ENCODE results near the gene TMEM171. TPM values are rescaled to one million over a fixed set of nuclear protein-coding genes. Genes with fewer than 3 reads are reported as not detected.
A peak's percentile ranks its signal among the peaks of the same experiment; 100 is the strongest.

TMEM171 gene
- total RNA-seq, 2 experiments from 2014 or later: not detected

DNA sequence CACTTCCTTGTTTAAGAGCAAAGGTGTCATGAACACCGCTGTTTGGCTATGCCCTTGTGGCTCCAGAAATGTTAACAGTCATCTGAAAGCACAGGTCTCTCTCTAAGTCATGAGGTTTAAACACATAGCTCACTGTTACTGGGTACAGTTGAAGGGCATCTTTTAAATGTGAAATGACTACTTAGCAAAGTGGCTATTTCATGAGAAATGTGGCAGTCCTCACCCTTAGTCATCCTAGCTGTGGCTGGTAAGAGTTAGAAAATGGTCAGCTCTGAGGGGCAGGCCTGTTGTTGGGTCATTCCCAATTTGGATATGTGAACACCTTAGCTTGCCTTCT is 24.2 kb upstream of the TMEM171 start:
- peak in 2 of 14 experiments; percentile 15 to 47 for DNase-seq
- Mint-ChIP-seq H3K27me3 (peaks cover 40% of the 10 kb centered on the region), H3K4me3 (no peak overlapping the region), H3K9me3 (no peaks in the 10 kb centered on the region), H3K36me3 (ENCODE audit: low read depth) (no peaks in the 10 kb centered on the region), H3K4me1 (ENCODE audit: low read depth) (no peaks in the 10 kb centered on the region), H3K27ac (no peak overlapping the region)
- Histone ChIP-seq H3K4me3 (ENCODE audit: low read length) (no peak overlapping the region), H3K9me3 (ENCODE audit: control insufficient read depth in 1 of 2, insufficient read depth in 1 of 2, low read length in 2 of 2) (no peaks in the 10 kb centered on the region), H3K36me3 (ENCODE audit: insufficient read depth, low read length) (no peaks in the 10 kb centered on the region), H3K27ac (ENCODE audit: low read depth in 1 of 2, low read length in 2 of 2) (no peak overlapping the region), H3K4me1 (ENCODE audit: insufficient read depth, low read length) (no peaks in the 10 kb centered on the region), H3K27me3 (ENCODE audit: control insufficient read depth in 1 of 2, insufficient read depth in 2 of 2, low read length in 2 of 2) (peaks cover 0 to 4% of the 10 kb centered on the region in 2 experiments)
- no peak for ATAC-seq (ENCODE audit: poor library complexity)
- intact Hi-C loops (cut with DNase I, micrococcal nuclease): no loop called here
- TF ChIP-seq, protein P1, sequence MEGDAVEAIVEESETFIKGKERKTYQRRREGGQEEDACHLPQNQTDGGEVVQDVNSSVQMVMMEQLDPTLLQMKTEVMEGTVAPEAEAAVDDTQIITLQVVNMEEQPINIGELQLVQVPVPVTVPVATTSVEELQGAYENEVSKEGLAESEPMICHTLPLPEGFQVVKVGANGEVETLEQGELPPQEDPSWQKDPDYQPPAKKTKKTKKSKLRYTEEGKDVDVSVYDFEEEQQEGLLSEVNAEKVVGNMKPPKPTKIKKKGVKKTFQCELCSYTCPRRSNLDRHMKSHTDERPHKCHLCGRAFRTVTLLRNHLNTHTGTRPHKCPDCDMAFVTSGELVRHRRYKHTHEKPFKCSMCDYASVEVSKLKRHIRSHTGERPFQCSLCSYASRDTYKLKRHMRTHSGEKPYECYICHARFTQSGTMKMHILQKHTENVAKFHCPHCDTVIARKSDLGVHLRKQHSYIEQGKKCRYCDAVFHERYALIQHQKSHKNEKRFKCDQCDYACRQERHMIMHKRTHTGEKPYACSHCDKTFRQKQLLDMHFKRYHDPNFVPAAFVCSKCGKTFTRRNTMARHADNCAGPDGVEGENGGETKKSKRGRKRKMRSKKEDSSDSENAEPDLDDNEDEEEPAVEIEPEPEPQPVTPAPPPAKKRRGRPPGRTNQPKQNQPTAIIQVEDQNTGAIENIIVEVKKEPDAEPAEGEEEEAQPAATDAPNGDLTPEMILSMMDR (IDR thresholded peaks at IDR 0.05): no peak
- ChIA-PET POLR2A (no interaction called here), CTCF (no interaction called here)

DNA sequence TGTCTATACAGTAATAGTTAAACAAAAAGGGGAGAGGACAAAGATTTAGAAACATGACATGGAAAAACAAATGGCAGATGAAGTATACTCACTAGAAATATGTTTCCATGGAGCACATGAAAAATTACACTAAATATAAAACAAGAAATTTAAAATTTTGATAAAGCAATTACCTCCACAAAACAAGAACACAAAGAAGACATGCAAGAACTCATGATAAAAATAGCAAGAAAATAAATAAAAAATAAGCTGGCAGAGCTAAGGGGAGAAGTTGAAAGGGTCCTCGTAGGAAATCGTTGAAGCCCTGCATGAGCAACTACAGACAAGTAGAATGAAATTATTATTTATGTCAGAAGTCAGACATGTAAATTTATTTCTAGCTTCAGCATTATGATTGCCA is 22.6 kb upstream of the TMEM171 start:
- H3K27ac Mint-ChIP-seq: no peak overlapping the region
- H3K4me3 ChIP-seq (ENCODE audit: low read length): no peak overlapping the region
- no peaks in the 10 kb centered on the region for H3K36me3 Mint-ChIP-seq (ENCODE audit: low read depth)
- peaks cover 30% of the 10 kb centered on the region for H3K27me3 Mint-ChIP-seq
- TF ChIP-seq, protein P1 (IDR thresholded peaks at IDR 0.05): no peak
- no peak overlapping the region for H3K27ac ChIP-seq (ENCODE audit: low read depth in 1 of 2, low read length in 2 of 2)
- no peaks in the 10 kb centered on the region for H3K4me1 Mint-ChIP-seq (ENCODE audit: low read depth)
- ChIA-PET CTCF (no interaction called here), POLR2A (no interaction called here)
- H3K9me3 ChIP-seq (ENCODE audit: control insufficient read depth in 1 of 2, insufficient read depth in 1 of 2, low read length in 2 of 2): no peaks in the 10 kb centered on the region
- ATAC-seq (ENCODE audit: poor library complexity) (no peak), DNase-seq (no peak)
- H3K4me3 Mint-ChIP-seq: no peak overlapping the region
- H3K27me3 ChIP-seq (ENCODE audit: control insufficient read depth in 1 of 2, insufficient read depth in 2 of 2, low read length in 2 of 2): peaks cover 0 to 4% of the 10 kb centered on the region in 2 experiments
- intact Hi-C loops (cut with DNase I, micrococcal nuclease): no loop called here
- no peaks in the 10 kb centered on the region for H3K4me1 ChIP-seq (ENCODE audit: insufficient read depth, low read length)
- H3K9me3 Mint-ChIP-seq: no peaks in the 10 kb centered on the region
- H3K36me3 ChIP-seq (ENCODE audit: insufficient read depth, low read length): no peaks in the 10 kb centered on the region

DNA sequence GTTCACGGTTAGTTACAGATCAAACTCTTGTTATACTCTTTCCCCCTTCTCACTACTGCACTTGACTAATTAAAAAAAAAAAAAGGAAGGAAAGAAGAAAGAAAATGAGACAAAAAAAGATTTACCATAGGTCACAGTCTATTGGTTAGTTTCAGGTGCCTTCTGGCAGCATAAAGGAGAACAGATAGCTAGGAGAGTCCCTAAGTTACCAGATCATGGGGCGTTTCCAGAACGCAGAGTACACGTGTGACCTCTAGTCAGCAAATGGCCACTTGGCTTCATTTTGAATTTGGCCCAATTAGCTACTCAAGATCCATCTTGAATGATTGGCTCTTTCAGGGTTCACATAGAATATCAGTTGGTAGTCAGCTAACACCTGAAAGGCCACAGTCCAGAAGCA is 20.3 kb upstream of the TMEM171 start:
- no peak overlapping the region for H3K27ac ChIP-seq (ENCODE audit: low read depth in 1 of 2, low read length in 2 of 2)
- no peaks in the 10 kb centered on the region for H3K9me3 Mint-ChIP-seq
- H3K4me3 ChIP-seq (ENCODE audit: low read length): no peak overlapping the region
- H3K4me1 Mint-ChIP-seq (ENCODE audit: low read depth): no peaks in the 10 kb centered on the region
- H3K27ac Mint-ChIP-seq: no peak overlapping the region
- no peaks in the 10 kb centered on the region for H3K4me1 ChIP-seq (ENCODE audit: insufficient read depth, low read length)
- ChIA-PET CTCF (no interaction called here), POLR2A (no interaction called here)
- H3K9me3 ChIP-seq (ENCODE audit: control insufficient read depth in 1 of 2, insufficient read depth in 1 of 2, low read length in 2 of 2): no peaks in the 10 kb centered on the region
- no peaks in the 10 kb centered on the region for H3K36me3 ChIP-seq (ENCODE audit: insufficient read depth, low read length)
- DNase-seq (no peak), ATAC-seq (ENCODE audit: poor library complexity) (no peak)
- H3K4me3 Mint-ChIP-seq: no peak overlapping the region
- intact Hi-C loops (cut with DNase I, micrococcal nuclease): no loop called here
- TF ChIP-seq, protein P1 (IDR thresholded peaks at IDR 0.05): no peak
- peaks cover 38% of the 10 kb centered on the region for H3K27me3 Mint-ChIP-seq
- H3K27me3 ChIP-seq (ENCODE audit: control insufficient read depth in 1 of 2, insufficient read depth in 2 of 2, low read length in 2 of 2): peaks cover 4 to 9% of the 10 kb centered on the region in 2 experiments
- H3K36me3 Mint-ChIP-seq (ENCODE audit: low read depth): no peaks in the 10 kb centered on the region

Measured in CD4-positive, alpha-beta T cell (primary cell).